Endothelial cell of umbilical vein (primary cell): ENCODE data around the gene ANKRD60. TPM values are rescaled to one million over a fixed set of nuclear protein-coding genes. Genes with fewer than 3 reads are reported as not detected.

Experiments
- BruUV-seq: library from RNA; stranded (reverse); fragments of 400-500 nt; replicated peaks from 2 replicates; lab custom pipeline; 2021; lab: Mats Ljungman, UMichigan
- CTCF ChIA-PET: fragments of 300-600, 350-600 bp; sonication (Branson Sonifier 250); formaldehyde crosslinking; loops from one replicate; lab custom pipeline; 2021; ENCODE audit warnings: antibody characterized with exemption, inconsistent platforms; lab: Charles Lee
- POLR2A ChIA-PET: fragments of 300-600, 350-600 bp; sonication (Branson Sonifier 250); formaldehyde crosslinking; loops from one replicate; lab custom pipeline; 2021; ENCODE audit warnings: antibody characterized with exemption, inconsistent platforms; lab: Charles Lee
- DNase-seq: peaks from one replicate; pipeline ENCODE4 v3.0.0-alpha.2; 2011; ENCODE audit warnings: low read depth, low spot score
- FAIRE-seq: peaks from 2 replicates; lab custom pipeline; 2011; peaks lifted over from hg19 to GRCh38; lab: Jason Lieb, UNC
- H2AFZ ChIP-seq: 2 replicates; pipeline ENCODE4 v1.6.0; 2012; ENCODE audit warnings: low read depth, low read length, control low read depth, inconsistent platforms
- H3K27ac ChIP-seq: 2 replicates; pipeline ENCODE4 v1.5.1; 2011; ENCODE audit warnings: low read depth, mild to moderate bottlenecking, control low read depth, low read length, moderate library complexity; ENCODE audit not compliant: insufficient read depth
- H3K27me3 ChIP-seq, 2 experiments: 2 replicates each; pipeline versions ENCODE4 v1.6.0 to v1.6.1; 2011; ENCODE audit warnings: low read length in 2 of 2, mixed read lengths in 1 of 2; ENCODE audit not compliant: control insufficient read depth in 2 of 2, insufficient read depth in 2 of 2
- H3K36me3 ChIP-seq, 2 experiments: 2 replicates in 1 of 2; 3 replicates in 1 of 2; pipeline ENCODE4 v1.5.1; 2011; ENCODE audit warnings: low read length in 2 of 2, mild to moderate bottlenecking in 1 of 2, moderate library complexity in 1 of 2; ENCODE audit not compliant: control insufficient read depth in 2 of 2, insufficient read depth in 2 of 2; ENCODE audit errors: extremely low read depth in 1 of 2
- H3K4me1 ChIP-seq: 3 replicates; pipeline ENCODE4 v1.5.1; 2011; ENCODE audit warnings: mild to moderate bottlenecking, low read length; ENCODE audit not compliant: control insufficient read depth, insufficient read depth; ENCODE audit errors: extremely low read depth
- H3K4me2 ChIP-seq: 2 replicates; pipeline ENCODE4 v1.6.1; 2011; ENCODE audit warnings: low read length, control low read depth, mixed read lengths; ENCODE audit not compliant: insufficient read depth
- H3K4me3 ChIP-seq, 3 experiments: fragments of 200-600 bp in 1 of 3; sonication (generic), shearing (Covaris generic) in 1 of 3; replicated peaks in 1 of 3; 2 replicates each; pipeline ENCODE4 v1.5.1; 2011 to 2016; ENCODE audit warnings: control low read depth in 3 of 3, low read length in 3 of 3, mild to moderate bottlenecking in 2 of 3, inconsistent platforms in 1 of 3, low read depth in 1 of 3, moderate library complexity in 1 of 3; ENCODE audit not compliant: insufficient read depth in 1 of 3
- H3K79me2 ChIP-seq: 2 replicates; pipeline ENCODE4 v1.6.0; 2012; ENCODE audit warnings: low read length, inconsistent platforms; ENCODE audit not compliant: control insufficient read depth, insufficient read depth
- H3K9ac ChIP-seq: replicated peaks from 2 replicates; pipeline ENCODE3; 2011; ENCODE audit warnings: low read length, control low read depth; ENCODE audit not compliant: insufficient read depth; ENCODE audit errors: extremely low read depth
- H3K9me1 ChIP-seq: replicated peaks from 3 replicates; pipeline ENCODE4 v1.6.0; 2011; ENCODE audit warnings: mild to moderate bottlenecking, low read length; ENCODE audit not compliant: control insufficient read depth, insufficient read depth; ENCODE audit errors: extremely low read depth
- H3K9me3 ChIP-seq: replicated peaks from 2 replicates; pipeline ENCODE4 v1.5.1; 2012; ENCODE audit warnings: low read length, inconsistent platforms; ENCODE audit not compliant: control insufficient read depth, insufficient read depth
- H4K20me1 ChIP-seq: replicated peaks from 2 replicates; pipeline ENCODE3; 2011; ENCODE audit warnings: mild to moderate bottlenecking, low read length; ENCODE audit not compliant: control insufficient read depth, insufficient read depth; ENCODE audit errors: extremely low read depth
- CTCF ChIP-seq, 2 donors: IDR thresholded peaks; 1 replicate in 1 of 2; 2 replicates in 1 of 2; pipeline ENCODE4 v1.5.1; 2011; ENCODE audit warnings: low read length in 2 of 2, mild to moderate bottlenecking in 2 of 2, moderate library complexity in 2 of 2, control low read depth in 1 of 2, inconsistent platforms in 1 of 2, low read depth in 1 of 2; ENCODE audit not compliant: insufficient read depth in 1 of 2; ENCODE audit errors: extremely low read depth in 1 of 2
- EZH2 ChIP-seq: IDR thresholded peaks from 2 replicates; pipeline ENCODE4 v1.6.1; 2012; ENCODE audit warnings: borderline replicate concordance, low read depth, mild to moderate bottlenecking, moderate library complexity, low read length, inconsistent platforms; ENCODE audit not compliant: severe bottlenecking
- FOS ChIP-seq: IDR thresholded peaks from 2 replicates; pipeline ENCODE4 v1.6.1; 2011; ENCODE audit warnings: mild to moderate bottlenecking, low read length, moderate library complexity, borderline replicate concordance; ENCODE audit not compliant: insufficient read depth
- GATA2 ChIP-seq: IDR thresholded peaks from 2 replicates; pipeline ENCODE4 v1.7.0; 2011; ENCODE audit warnings: low read depth, mild to moderate bottlenecking, moderate library complexity, mixed read lengths, low read length; ENCODE audit not compliant: insufficient read length, insufficient read depth
- JUN ChIP-seq: IDR thresholded peaks from 2 replicates; pipeline ENCODE4 v1.6.1; 2011; ENCODE audit warnings: borderline replicate concordance, low read depth; ENCODE audit not compliant: insufficient read length, insufficient read depth
- MAX ChIP-seq: IDR thresholded peaks from 2 replicates; pipeline ENCODE4 v1.6.1; 2011; ENCODE audit not compliant: insufficient read depth, insufficient read length
- MYC ChIP-seq: IDR thresholded peaks from one replicate; pipeline ENCODE4 v1.6.1; 2011; ENCODE audit warnings: mild to moderate bottlenecking, low read depth, low read length
- POLR2A ChIP-seq: IDR thresholded peaks from 2 replicates; pipeline ENCODE4 v1.6.1; 2012; ENCODE audit warnings: low read depth, mild to moderate bottlenecking, control low read depth, low read length
- POLR2AphosphoS5 ChIP-seq: IDR thresholded peaks from 2 replicates; pipeline ENCODE4 v1.6.1; 2012; ENCODE audit warnings: low read depth, mild to moderate bottlenecking, control low read depth, low read length, moderate library complexity; ENCODE audit not compliant: insufficient read depth
- dilution Hi-C: fragments of 300-500 bp; cut with MboI; formaldehyde crosslinking; loops from one replicate; pipeline ENCODE4 v1.15.0; 2019; ENCODE audit warnings: low sequenced_read_pairs; ENCODE audit not compliant: extremely low pct_ligation_motif_present
- intact Hi-C: fragments of 100-400 bp; cut with micrococcal nuclease; formaldehyde crosslinking; loops from one replicate; pipeline ENCODE4 v1.10.0; 2022
- polyA plus RNA-seq, 4 experiments: library from polyadenylated mRNA; depleted of rRNA in 3 of 4; stranded (reverse) in 3 of 4; unstranded in 1 of 4; fragments of >200 nt; gene quantifications; 2 replicates each; pipeline versions ENCODE4 v1.2.1 to v1.2.3, GENCODE V29; 2011 to 2012; ENCODE audit warnings: missing spikeins in 1 of 4
- total RNA-seq: library from RNA; stranded (reverse); gene quantifications from 2 replicates; pipeline ENCODE4 v1.2.3, GENCODE V29; 2021

The ANKRD60 gene
- total and polyA plus RNA-seq, 2 donors (not counting 3 experiments of a cell fraction or from before 2014, with no cell fraction given), result not detected

- H3K4me1 ChIP-seq, result no peaks in the 10 kb centered on the region
- H3K4me2 ChIP-seq, result no peak overlapping the region
- H3K27me3 ChIP-seq, result peaks cover 2 to 7% of the 10 kb centered on the region in 2 experiments
- no peaks in the 10 kb centered on the region for H3K9me1 ChIP-seq
- ChIA-PET CTCF (interaction anchor here (1.0 to 1.2 kb wide), 2 partner anchors 521 to 552 kb away, joined by 3 to 5 read pairs; no protein-coding TSS in a partner anchor), POLR2A (no interaction called here)
- TF ChIP-seq CTCF (IDR thresholded peaks at IDR 0.05; ENCODE audit: extremely low read depth in 1 of 2, insufficient read depth in 1 of 2, low read depth in 1 of 2, low read length in 2 of 2) (no peak), EZH2 (no peak), MYC (no peak), POLR2A (no peak), JUN (no peak), MAX (no peak), FOS (no peak), GATA2 (no peak), POLR2AphosphoS5 (no peak)
- no TSS peak for BruUV-seq
- DNase-seq (no peak), FAIRE-seq (no peak)
- no peak overlapping the region for H3K4me3 ChIP-seq
- dilution Hi-C loops (no loop called here), intact Hi-C loops (loop anchor here (5.0 kb wide), 1 partner anchor 88 kb away; no protein-coding TSS in a partner anchor)
- no peaks in the 10 kb centered on the region for H3K79me2 ChIP-seq
- H3K9me3 ChIP-seq, result no peaks in the 10 kb centered on the region
- H3K9ac ChIP-seq, result no peak overlapping the region
- H3K27ac ChIP-seq, result no peak overlapping the region
- H3K36me3 ChIP-seq, result no peaks in the 10 kb centered on the region
- no peaks in the 10 kb centered on the region for H4K20me1 ChIP-seq
- no peak overlapping the region for H2AFZ ChIP-seq
These were observed 53.0 kb downstream of the ANKRD60 start for GRCh38 chr20:58175425-58175824.
